Osteoblast (primary cell): ENCODE data around the gene IGFBP7. TPM values are rescaled to one million over a fixed set of nuclear protein-coding genes. Genes with fewer than 3 reads are reported as not detected.

ENCODE experiments used
- DNase-seq: peaks from one replicate; pipeline ENCODE4 v3.0.0; 2011; ENCODE audit warnings: low spot score, mixed read lengths; ENCODE audit not compliant: insufficient read length; ENCODE audit errors: missing footprints
- H2AFZ ChIP-seq: 2 replicates; pipeline ENCODE4 v1.6.0; 2011; ENCODE audit warnings: mild to moderate bottlenecking, low read length
- H3K27ac ChIP-seq: 2 replicates; pipeline ENCODE4 v1.5.1; 2011; ENCODE audit warnings: mild to moderate bottlenecking, low read depth, low read length, moderate library complexity
- H3K27me3 ChIP-seq: 2 replicates; pipeline ENCODE4 v1.6.0; 2012; ENCODE audit warnings: mild to moderate bottlenecking, control low read depth, inconsistent platforms, low read length, moderate library complexity; ENCODE audit not compliant: insufficient read depth
- H3K36me3 ChIP-seq: 2 replicates; pipeline ENCODE4 v1.5.1; 2011; ENCODE audit warnings: mild to moderate bottlenecking, low read length, control low read depth, moderate library complexity; ENCODE audit not compliant: insufficient read depth
- H3K4me1 ChIP-seq: 2 replicates; pipeline ENCODE4 v1.5.1; 2011; ENCODE audit warnings: mild to moderate bottlenecking, low read length, control low read depth, moderate library complexity; ENCODE audit not compliant: insufficient read depth
- H3K4me2 ChIP-seq: 2 replicates; pipeline ENCODE4 v1.6.0; 2011; ENCODE audit warnings: mild to moderate bottlenecking, low read length; ENCODE audit not compliant: insufficient read depth
- H3K4me3 ChIP-seq: fragments of 200-600 bp; sonication (generic); 3 replicates; pipeline ENCODE4 v1.5.1; 2012; ENCODE audit warnings: mild to moderate bottlenecking, low read length, inconsistent platforms; ENCODE audit not compliant: insufficient read depth
- H3K79me2 ChIP-seq: 2 replicates; pipeline ENCODE4 v1.6.0; 2012; ENCODE audit warnings: mild to moderate bottlenecking, low read length, control low read depth, inconsistent platforms; ENCODE audit not compliant: insufficient read depth
- H3K9me3 ChIP-seq: 2 replicates; pipeline ENCODE4 v1.5.1; 2011; ENCODE audit warnings: low read depth, low read length, control low read depth
- H4K20me1 ChIP-seq: 2 replicates; pipeline ENCODE4 v1.6.0; 2012; ENCODE audit warnings: mild to moderate bottlenecking, low read length, control low read depth; ENCODE audit not compliant: insufficient read depth
- CTCF ChIP-seq: IDR thresholded peaks from 2 replicates; pipeline ENCODE4 v1.5.1; 2011; ENCODE audit warnings: mild to moderate bottlenecking, low read depth, low read length, moderate library complexity; ENCODE audit errors: extremely low read depth
- total RNA-seq: library from RNA; depleted of rRNA; stranded (reverse); fragments of >200 nt; gene quantifications from 2 replicates; pipeline ENCODE4 v1.2.3, GENCODE V29; 2012

Gene IGFBP7
- total RNA-seq, 1 donor = 715 TPM

GRCh38 chr4:57124145-57124544, 14.0 kb upstream of the IGFBP7 start:
- H3K27me3 ChIP-seq = no peaks in the 10 kb centered on the region

GRCh38 chr4:57122959-57123358, 12.8 kb upstream of the IGFBP7 start:
- Histone ChIP-seq H2AFZ (no peak overlapping the region), H3K4me1 (peaks cover 23% of the 10 kb centered on the region), H3K36me3 (no peaks in the 10 kb centered on the region), H3K4me3 (no peak overlapping the region), H4K20me1 (no peaks in the 10 kb centered on the region), H3K79me2 (no peaks in the 10 kb centered on the region), H3K4me2 (no peak overlapping the region), H3K27me3 (no peaks in the 10 kb centered on the region), H3K27ac (no peak overlapping the region), H3K9me3 (no peaks in the 10 kb centered on the region)
- no peak for DNase-seq
- TF ChIP-seq CTCF = no peak

More at GRCh38 chr4:57124145-57124544, 14.0 kb upstream of the IGFBP7 start:
- no peak for TF ChIP-seq CTCF
- H3K27ac ChIP-seq = no peak overlapping the region
- no peak overlapping the region for H2AFZ ChIP-seq
- no peaks in the 10 kb centered on the region for H3K79me2 ChIP-seq
- H3K4me1 ChIP-seq = peaks cover 12% of the 10 kb centered on the region
- no peak overlapping the region for H3K4me2 ChIP-seq
- H3K9me3 ChIP-seq = no peaks in the 10 kb centered on the region
- DNase-seq = no peak
- no peak overlapping the region for H3K4me3 ChIP-seq
- no peaks in the 10 kb centered on the region for H4K20me1 ChIP-seq
- H3K36me3 ChIP-seq = no peaks in the 10 kb centered on the region

- Histone ChIP-seq H3K36me3 (no peaks in the 10 kb centered on the region), H4K20me1 (no peaks in the 10 kb centered on the region), H3K79me2 (no peaks in the 10 kb centered on the region), H2AFZ (peak overlapping the region; percentile 76), H3K9me3 (no peaks in the 10 kb centered on the region), H3K4me3 (peak overlapping the region; percentile 61), H3K4me2 (peak overlapping the region; percentile 85), H3K27ac (peak overlapping the region; percentile 98), H3K27me3 (no peaks in the 10 kb centered on the region), H3K4me1 (peaks cover 33% of the 10 kb centered on the region)
- peak; percentile 85 for DNase-seq
- no peak for TF ChIP-seq CTCF
Observed at GRCh38 chr4:57119054-57119651, 9.0 kb upstream of the IGFBP7 start.

GRCh38 chr4:57117491-57117890, 7.3 kb upstream of the IGFBP7 start:
- Histone ChIP-seq H3K27me3 (no peaks in the 10 kb centered on the region), H3K79me2 (no peaks in the 10 kb centered on the region), H3K4me3 (no peak overlapping the region), H2AFZ (no peak overlapping the region), H3K4me1 (peaks cover 33% of the 10 kb centered on the region), H4K20me1 (no peaks in the 10 kb centered on the region), H3K4me2 (no peak overlapping the region), H3K9me3 (no peaks in the 10 kb centered on the region), H3K36me3 (no peaks in the 10 kb centered on the region), H3K27ac (no peak overlapping the region)
- no peak for DNase-seq
- no peak for TF ChIP-seq CTCF
